H9 (cell line): Measurements from ENCODE around the gene DISP3. TPM values are rescaled to one million over a fixed set of nuclear protein-coding genes. Genes with fewer than 3 reads are reported as not detected.

Experiments used
- DNase-seq: peaks from one replicate; pipeline ENCODE4 v3.0.0-alpha.2; 2017
- H2AFZ ChIP-seq: one replicate; pipeline ENCODE4 v1.6.1; 2013; ENCODE audit warnings: mild to moderate bottlenecking, low read length, control low read depth, moderate library complexity
- H2AK5ac ChIP-seq: 2 replicates; pipeline ENCODE4 v1.6.1; 2013; ENCODE audit warnings: low read length, control low read depth, mixed read lengths; ENCODE audit not compliant: insufficient read length
- H2BK120ac ChIP-seq: one replicate; pipeline ENCODE4 v1.6.1; 2013; ENCODE audit warnings: low read depth, mild to moderate bottlenecking, low read length, control low read depth, inconsistent platforms; ENCODE audit not compliant: poor library complexity, severe bottlenecking
- H2BK12ac ChIP-seq: 2 replicates; pipeline ENCODE4 v1.6.1; 2013; ENCODE audit warnings: low read length, control low read depth, mixed read lengths, low read depth; ENCODE audit not compliant: insufficient read length
- H2BK15ac ChIP-seq: 2 replicates; pipeline ENCODE4 v1.6.1; 2013; ENCODE audit warnings: low read depth, low read length, control low read depth
- H2BK20ac ChIP-seq: one replicate; pipeline ENCODE4 v1.6.1; 2013; ENCODE audit warnings: low read depth, mild to moderate bottlenecking, low read length, control low read depth, inconsistent platforms; ENCODE audit not compliant: poor library complexity, severe bottlenecking
- H2BK5ac ChIP-seq: 2 replicates; pipeline ENCODE4 v1.6.1; 2013; ENCODE audit warnings: low read length, control low read depth, mixed read lengths; ENCODE audit not compliant: insufficient read length
- H3K14ac ChIP-seq: 2 replicates; pipeline ENCODE4 v1.6.1; 2013; ENCODE audit warnings: low read length, control low read depth; ENCODE audit not compliant: insufficient read depth
- H3K18ac ChIP-seq: 2 replicates; pipeline ENCODE4 v1.6.1; 2013; ENCODE audit warnings: low read depth, mild to moderate bottlenecking, mixed read lengths, low read length, control low read depth; ENCODE audit not compliant: insufficient read length
- H3K23ac ChIP-seq: 2 replicates; pipeline ENCODE4 v1.6.1; 2013; ENCODE audit warnings: low read length, control low read depth, mixed read lengths, low read depth; ENCODE audit not compliant: insufficient read length
- H3K23me2 ChIP-seq: 2 replicates; pipeline ENCODE4 v1.6.1; 2013; ENCODE audit warnings: low read depth, mild to moderate bottlenecking, mixed read lengths, low read length, control low read depth; ENCODE audit not compliant: insufficient read length, poor library complexity, severe bottlenecking
- H3K27ac ChIP-seq: 2 replicates; pipeline ENCODE4 v1.5.1; 2013; ENCODE audit warnings: low read length, control low read depth, mixed read lengths, low read depth; ENCODE audit not compliant: insufficient read length
- H3K27me3 ChIP-seq: 2 replicates; pipeline ENCODE4 v1.6.1; 2013; ENCODE audit warnings: low read length, control low read depth, inconsistent platforms; ENCODE audit not compliant: insufficient read depth
- H3K4ac ChIP-seq: 2 replicates; pipeline ENCODE4 v1.6.1; 2013; ENCODE audit warnings: low read depth, mild to moderate bottlenecking, control low read depth, inconsistent platforms, low read length, moderate library complexity
- H3K4me1 ChIP-seq: 2 replicates; pipeline ENCODE4 v1.6.1; 2013; ENCODE audit warnings: low read length, control low read depth, inconsistent platforms; ENCODE audit not compliant: insufficient read depth
- H3K4me2 ChIP-seq: 2 replicates; pipeline ENCODE4 v1.6.1; 2013; ENCODE audit warnings: low read length, control low read depth, mixed read lengths; ENCODE audit not compliant: insufficient read length, insufficient read depth
- H3K56ac ChIP-seq: 2 replicates; pipeline ENCODE4 v1.6.1; 2013; ENCODE audit warnings: low read depth, mild to moderate bottlenecking, mixed read lengths, low read length, control low read depth; ENCODE audit not compliant: insufficient read length
- H3K79me1 ChIP-seq: 2 replicates; pipeline ENCODE4 v1.6.1; 2013; ENCODE audit warnings: low read depth, mild to moderate bottlenecking, moderate library complexity, low read length, control low read depth, inconsistent platforms; ENCODE audit not compliant: insufficient read depth, poor library complexity, severe bottlenecking
- H3K79me2 ChIP-seq: 2 replicates; pipeline ENCODE4 v1.6.1; 2013; ENCODE audit warnings: low read length, control low read depth, inconsistent platforms; ENCODE audit not compliant: insufficient read depth
- H3K9ac ChIP-seq: 2 replicates; pipeline ENCODE4 v1.6.1; 2013; ENCODE audit warnings: low read length, control low read depth, mixed read lengths; ENCODE audit not compliant: insufficient read length; ENCODE audit errors: extremely low read depth
- H3K9me3 ChIP-seq: one replicate; pipeline ENCODE4 v1.6.1; 2013; ENCODE audit warnings: low read depth, low read length, inconsistent platforms; ENCODE audit not compliant: control insufficient read depth
- H3T11ph ChIP-seq: one replicate; pipeline ENCODE4 v1.6.1; 2013; ENCODE audit warnings: mild to moderate bottlenecking, low read length, control low read depth, inconsistent platforms
- H4K20me1 ChIP-seq: one replicate; pipeline ENCODE4 v1.6.1; 2013; ENCODE audit not compliant: control insufficient read depth, insufficient read length, insufficient read depth
- H4K5ac ChIP-seq: 2 replicates; pipeline ENCODE4 v1.6.1; 2013; ENCODE audit warnings: low read depth, mild to moderate bottlenecking, mixed read lengths, low read length, control low read depth; ENCODE audit not compliant: insufficient read length
- H4K8ac ChIP-seq: replicated peaks from 2 replicates; pipeline ENCODE4 v1.6.1; 2013; ENCODE audit warnings: low read length, control low read depth, mixed read lengths, low read depth; ENCODE audit not compliant: insufficient read length
- H4K91ac ChIP-seq: 2 replicates; pipeline ENCODE4 v1.6.1; 2013; ENCODE audit warnings: low read depth, mild to moderate bottlenecking, moderate library complexity, mixed read lengths, low read length, control low read depth; ENCODE audit not compliant: insufficient read length
- H3K27ac Mint-ChIP-seq, 3 experiments: 2 replicates in 2 of 3; 3 replicates in 1 of 3; pipeline ENCODE4 v1.8.0; 2020 to 2021; ENCODE audit warnings: mixed read lengths in 3 of 3, mild to moderate bottlenecking in 1 of 3, moderate library complexity in 1 of 3
- H3K27me3 Mint-ChIP-seq: 2 replicates; pipeline ENCODE4 v1.8.0; 2021; ENCODE audit warnings: low read depth, mild to moderate bottlenecking, moderate library complexity, mixed read lengths
- H3K36me3 Mint-ChIP-seq, 3 experiments: 2 replicates in 2 of 3; 3 replicates in 1 of 3; pipeline ENCODE4 v1.8.0; 2020 to 2021; ENCODE audit warnings: low read depth in 3 of 3, mixed read lengths in 3 of 3; ENCODE audit not compliant: insufficient read depth in 1 of 3
- H3K4me1 Mint-ChIP-seq, 2 experiments: 2 replicates each; pipeline ENCODE4 v1.8.0; 2020; ENCODE audit warnings: mixed read lengths in 2 of 2
- H3K4me3 Mint-ChIP-seq, 2 experiments: 2 replicates in 1 of 2; 3 replicates in 1 of 2; pipeline ENCODE4 v1.8.0; 2020 to 2021; ENCODE audit warnings: mild to moderate bottlenecking in 2 of 2, mixed read lengths in 2 of 2, moderate library complexity in 1 of 2
- H3K9me3 Mint-ChIP-seq, 2 experiments: 2 replicates in 1 of 2; 3 replicates in 1 of 2; pipeline ENCODE4 v1.8.0; 2020; ENCODE audit warnings: mild to moderate bottlenecking in 2 of 2, mixed read lengths in 2 of 2, moderate library complexity in 1 of 2
- CTCF ChIP-seq: fragments of 200-600 bp; sonication (generic); conservative IDR thresholded peaks from 3 replicates; pipeline ENCODE4 v1.8.0; 2021; ENCODE audit warnings: antibody characterized with exemption, mild to moderate bottlenecking
- WGBS: extraction: QIAGEN DNeasy Blood & Tissue Kit; methylation state at CpG from one replicate; pipeline ENCODE4 v1.1.7; 2013; ENCODE audit warnings: missing lambda C conversion rate, low lambda C conversion rate, mixed read lengths; ENCODE audit not compliant: insufficient read length; ENCODE audit errors: extremely low coverage; 5-methylcytosine and 5-hydroxymethylcytosine counted together
- total RNA-seq: library from RNA; stranded (reverse); gene quantifications from 2 replicates; pipeline ENCODE4 v1.2.1, GENCODE V29; 2021

The DISP3 gene
- total RNA-seq, 1 experiment from 2014 or later = 3.5 TPM

GRCh38 chr1:11535316-11535715 lies 56.4 kb downstream of the DISP3 start:
- no peak overlapping the region for H3K18ac ChIP-seq
- H3T11ph ChIP-seq = no peak overlapping the region
- H3K4me2 ChIP-seq = no peak overlapping the region
- no peaks in the 10 kb centered on the region for H3K79me2 ChIP-seq
- no peak overlapping the region for H4K5ac ChIP-seq
- H3K4me1 Mint-ChIP-seq = peaks cover 25 to 30% of the 10 kb centered on the region in 2 experiments
- no peak overlapping the region for H3K23ac ChIP-seq
- H4K91ac ChIP-seq = no peak overlapping the region
- H3K9me3 Mint-ChIP-seq = no peaks in the 10 kb centered on the region
- H3K23me2 ChIP-seq = no peaks in the 10 kb centered on the region
- no peak overlapping the region for H2BK15ac ChIP-seq
- no peak overlapping the region for H3K9ac ChIP-seq
- H4K8ac ChIP-seq = no peak overlapping the region
- no peak overlapping the region for H3K27ac ChIP-seq
- H3K4me3 Mint-ChIP-seq = no peak overlapping the region
- no peak overlapping the region for H2AFZ ChIP-seq
- no peak overlapping the region for H2AK5ac ChIP-seq
- no peak overlapping the region for H2BK20ac ChIP-seq
- H3K27me3 Mint-ChIP-seq = no peaks in the 10 kb centered on the region
- WGBS = no CpG with 5 or more reads among the region's 12 CpGs
- no peak overlapping the region for H2BK12ac ChIP-seq
- TF ChIP-seq CTCF = no peak
- H4K20me1 ChIP-seq = no peaks in the 10 kb centered on the region
- no peak overlapping the region for H2BK5ac ChIP-seq
- H3K14ac ChIP-seq = no peak overlapping the region; the same call in 1 of the 2 replicates
- H3K27me3 ChIP-seq = no peaks in the 10 kb centered on the region
- no peak overlapping the region for H3K56ac ChIP-seq
- no peak overlapping the region for H2BK120ac ChIP-seq
- no peaks in the 10 kb centered on the region; the same call in 1 of the 2 replicates for H3K4me1 ChIP-seq
- H3K4ac ChIP-seq = no peak overlapping the region
- no peaks in the 10 kb centered on the region; a peak in 1 of 7 replicates for H3K36me3 Mint-ChIP-seq
- no peak for DNase-seq
- H3K27ac Mint-ChIP-seq = no peak overlapping the region
- no peaks in the 10 kb centered on the region for H3K79me1 ChIP-seq
- H3K9me3 ChIP-seq = no peaks in the 10 kb centered on the region
